CD4-positive, alpha-beta memory T cell (primary cell): ENCODE data around the gene RNF220. TPM values are rescaled to one million over a fixed set of nuclear protein-coding genes. Genes with fewer than 3 reads are reported as not detected.

Source experiments
- CTCF ChIA-PET: fragments of 350-600 bp; sonication (Branson Sonifier 250); formaldehyde crosslinking; loops from one replicate; lab custom pipeline; 2021; ENCODE audit warnings: inconsistent platforms; ENCODE audit not compliant: partially characterized antibody; lab: Charles Lee
- POLR2A ChIA-PET: fragments of 350-600 bp; sonication (Branson Sonifier 250); formaldehyde crosslinking; loops from one replicate; lab custom pipeline; 2021; ENCODE audit not compliant: partially characterized antibody; lab: Charles Lee
- DNase-seq, 5 donors: peaks; one replicate each; pipeline versions ENCODE4 v3.0.0 to v3.0.0-alpha.2; 2020 to 2022; ENCODE audit warnings: mixed read lengths in 1 of 5
- H3K27ac ChIP-seq: one replicate; pipeline ENCODE4 v1.7.0; 2013; ENCODE audit warnings: low read depth, low read length
- H3K27me3 ChIP-seq: 2 replicates; pipeline ENCODE4 v1.7.0; 2013; ENCODE audit warnings: mild to moderate bottlenecking, low read length, moderate library complexity; ENCODE audit not compliant: insufficient read depth
- H3K36me3 ChIP-seq: 2 replicates; pipeline ENCODE4 v1.7.0; 2013; ENCODE audit warnings: mild to moderate bottlenecking, low read length, moderate library complexity; ENCODE audit not compliant: insufficient read depth
- H3K4me1 ChIP-seq: 2 replicates; pipeline ENCODE4 v1.7.0; 2013; ENCODE audit warnings: mild to moderate bottlenecking, low read length, moderate library complexity; ENCODE audit not compliant: insufficient read depth
- H3K4me3 ChIP-seq, 2 donors: one replicate each; pipeline ENCODE4 v1.7.0; 2013; ENCODE audit warnings: low read length in 2 of 2, mild to moderate bottlenecking in 1 of 2
- H3K9me3 ChIP-seq, 2 donors: one replicate each; pipeline ENCODE4 v1.7.0; 2013; ENCODE audit warnings: low read length in 2 of 2, control low read depth in 1 of 2; ENCODE audit not compliant: control insufficient read depth in 1 of 2
- H3K27ac Mint-ChIP-seq, 7 donors: one replicate each; pipeline ENCODE4 v1.8.0; 2020 to 2021; ENCODE audit warnings: mixed read lengths in 7 of 7, mild to moderate bottlenecking in 6 of 7, inconsistent platforms in 3 of 7, moderate library complexity in 3 of 7
- H3K27me3 Mint-ChIP-seq, 2 donors: one replicate each; pipeline ENCODE4 v1.8.0; 2020 to 2021; ENCODE audit warnings: mixed read lengths in 2 of 2
- H3K36me3 Mint-ChIP-seq, 2 donors: one replicate each; pipeline ENCODE4 v1.8.0; 2020 to 2021; ENCODE audit warnings: mixed read lengths in 2 of 2, inconsistent platforms in 1 of 2, mild to moderate bottlenecking in 1 of 2
- H3K4me1 Mint-ChIP-seq, 4 donors: one replicate each; pipeline ENCODE4 v1.8.0; 2020 to 2021; ENCODE audit warnings: mixed read lengths in 4 of 4, mild to moderate bottlenecking in 1 of 4
- H3K4me3 Mint-ChIP-seq, 8 donors: one replicate each; pipeline ENCODE4 v1.8.0; 2020 to 2021; ENCODE audit warnings: mixed read lengths in 8 of 8, mild to moderate bottlenecking in 7 of 8, moderate library complexity in 6 of 8, inconsistent platforms in 3 of 8
- H3K9me3 Mint-ChIP-seq, 8 donors: one replicate each; pipeline ENCODE4 v1.8.0; 2020 to 2021; ENCODE audit warnings: mixed read lengths in 8 of 8, mild to moderate bottlenecking in 5 of 8, inconsistent platforms in 3 of 8, moderate library complexity in 1 of 8
- intact Hi-C: fragments of 100-400 bp; cut with micrococcal nuclease; formaldehyde crosslinking; loops from one replicate; pipeline ENCODE4 v1.15.1; 2023
- polyA plus RNA-seq, 2 donors: library from polyadenylated mRNA; unstranded; fragments of 300-500 nt; fragmentation: Illumina TruSeq; gene quantifications; one replicate each; pipeline ENCODE4 v1.2.3, GENCODE V29; 2021
- total RNA-seq, 2 experiments: library from RNA; stranded (reverse); gene quantifications; one replicate each; pipeline ENCODE4 v1.2.3, GENCODE V29; 2021

Gene RNF220
- total and polyA plus RNA-seq, 4 experiments from 2014 or later = 74.7 to 125 (median 111) TPM

DNA sequence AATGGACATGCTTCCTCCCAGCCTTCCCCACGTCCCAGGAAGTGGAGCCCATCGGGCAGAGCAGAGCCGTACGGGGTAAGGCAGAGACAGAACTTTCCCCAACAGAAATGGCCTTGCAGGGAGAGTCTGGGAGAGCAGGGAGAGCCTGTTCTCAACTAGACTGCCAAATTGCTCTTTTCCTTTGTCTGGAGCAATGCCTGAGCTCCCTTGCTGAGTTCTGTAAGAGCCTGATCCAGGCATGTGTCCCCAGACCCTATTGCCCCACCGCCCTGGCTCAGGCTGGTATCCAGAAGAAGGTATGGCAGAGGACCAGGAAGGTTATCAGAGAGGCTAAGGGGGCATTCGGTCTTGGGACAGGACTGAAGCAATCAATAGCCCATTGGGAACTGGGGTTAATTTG is 189.3 kb downstream of the RNF220 start:
- Histone ChIP-seq H3K27me3 (peaks cover 3% of the 10 kb centered on the region), H3K4me1 (no peaks in the 10 kb centered on the region), H3K36me3 (no peaks in the 10 kb centered on the region), H3K27ac (no peak overlapping the region), H3K4me3 (no peak overlapping the region), H3K9me3 (no peaks in the 10 kb centered on the region)
- Mint-ChIP-seq H3K27ac (peak overlapping the region in 1 of 7 donors; percentile 23), H3K27me3 (peaks cover 7 to 8% of the 10 kb centered on the region in 2 donors), H3K4me3 (no peak overlapping the region), H3K4me1 (no peaks in the 10 kb centered on the region), H3K9me3 (no peaks in the 10 kb centered on the region), H3K36me3 (no peaks in the 10 kb centered on the region)
- ChIA-PET CTCF (interaction anchor here (0.6 to 3.4 kb wide), 12 partner anchors 9 to 215 kb away, joined by 3 to 38 read pairs (median 6); no protein-coding TSS in a partner anchor), POLR2A (no interaction called here)
- intact Hi-C loops = no loop called here
- DNase-seq = no peak

DNA sequence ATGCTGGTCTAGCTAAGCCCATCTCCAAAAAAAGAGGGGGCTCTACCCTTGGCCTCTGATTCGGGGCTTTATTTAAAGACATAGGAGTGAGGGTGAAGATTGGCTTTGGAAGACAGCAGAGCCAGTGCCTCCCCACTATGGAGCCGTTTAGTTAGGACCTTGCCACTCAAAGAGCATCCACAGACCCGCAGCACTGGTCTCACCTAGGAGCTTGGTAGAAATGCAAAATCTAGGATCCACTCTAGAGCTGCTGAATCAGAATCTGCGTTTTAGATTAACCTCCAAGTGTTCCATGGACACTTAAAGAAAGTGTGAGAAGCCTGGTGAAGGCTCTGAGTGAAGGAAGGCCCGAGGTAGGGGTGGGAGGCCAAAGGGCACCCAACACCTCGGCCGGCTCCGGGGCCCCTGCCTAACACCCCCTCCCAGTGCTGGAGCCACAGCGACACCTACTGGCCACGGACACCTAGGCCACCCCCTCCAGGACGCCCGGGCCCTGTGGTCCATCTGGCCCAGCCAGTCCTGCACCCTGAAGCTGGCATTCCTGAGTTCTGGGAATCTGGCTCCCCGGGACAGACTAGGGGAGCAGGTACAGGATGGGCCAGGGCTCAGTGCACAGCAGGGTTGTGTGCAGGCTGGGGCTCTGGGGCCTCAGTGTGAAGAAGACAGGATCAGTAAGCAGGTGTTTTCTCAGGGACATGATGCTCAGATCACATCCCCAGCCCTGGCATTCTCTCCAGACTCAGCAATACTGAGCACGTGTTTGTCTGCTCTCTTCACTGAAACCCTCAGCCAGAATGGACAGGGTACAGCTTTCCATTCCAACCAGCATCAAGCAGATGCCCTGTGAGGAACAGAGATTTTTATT is 190.0 kb downstream of the RNF220 start:
- Mint-ChIP-seq H3K4me1 (no peaks in the 10 kb centered on the region), H3K27ac (no peak overlapping the region), H3K9me3 (no peaks in the 10 kb centered on the region), H3K4me3 (no peak overlapping the region), H3K27me3 (peaks cover 7 to 8% of the 10 kb centered on the region in 2 donors), H3K36me3 (no peaks in the 10 kb centered on the region)
- peak; percentile 51 to 64 (median 57) for DNase-seq
- POLR2A ChIA-PET = no interaction called here
- Histone ChIP-seq H3K4me1 (no peaks in the 10 kb centered on the region), H3K36me3 (no peaks in the 10 kb centered on the region), H3K27ac (no peak overlapping the region), H3K9me3 (no peaks in the 10 kb centered on the region), H3K4me3 (no peak overlapping the region), H3K27me3 (peaks cover 3% of the 10 kb centered on the region)
- CTCF ChIA-PET = interaction anchor here (0.6 to 3.4 kb wide), 16 partner anchors 8 to 381 kb away, joined by 3 to 38 read pairs (median 6); no protein-coding TSS in a partner anchor
- intact Hi-C loops = loop anchor here (1.0 kb wide), 1 partner anchor 217 kb away; no protein-coding TSS in a partner anchor

DNA sequence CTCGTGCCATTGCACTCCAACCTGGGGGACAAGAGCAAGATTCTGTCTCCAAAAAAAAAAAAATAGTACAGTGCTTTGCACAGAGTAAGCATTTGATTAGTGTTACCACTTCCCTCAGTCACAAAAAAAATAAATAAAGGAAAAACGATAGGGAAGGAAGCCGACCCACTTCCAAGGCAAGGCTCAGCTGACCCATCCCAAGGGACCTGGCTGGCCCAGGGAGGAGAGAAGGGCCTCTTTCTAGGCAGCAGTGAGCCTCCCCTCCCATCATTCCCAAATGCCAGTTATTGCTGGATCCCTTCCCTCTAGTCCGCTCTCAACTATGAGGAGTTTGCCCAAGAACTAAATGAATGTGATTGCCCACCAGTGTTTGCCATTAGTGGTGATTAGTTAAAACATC is 191.5 kb downstream of the RNF220 start:
- H3K9me3 ChIP-seq = no peaks in the 10 kb centered on the region
- Mint-ChIP-seq H3K9me3 (no peaks in the 10 kb centered on the region), H3K27ac (no peak overlapping the region), H3K4me3 (no peak overlapping the region), H3K27me3 (peaks cover 7 to 8% of the 10 kb centered on the region in 2 donors), H3K36me3 (no peaks in the 10 kb centered on the region), H3K4me1 (no peaks in the 10 kb centered on the region)
- POLR2A ChIA-PET = no interaction called here
- CTCF ChIA-PET = interaction anchor here (1.0 to 1.4 kb wide), 3 partner anchors 12 to 55 kb away, joined by 3 to 5 read pairs (median 5); no protein-coding TSS in a partner anchor
- peaks cover 3% of the 10 kb centered on the region for H3K27me3 ChIP-seq
- intact Hi-C loops = no loop called here
- no peak overlapping the region for H3K4me3 ChIP-seq
- no peak for DNase-seq
- no peaks in the 10 kb centered on the region for H3K4me1 ChIP-seq
- H3K27ac ChIP-seq = no peak overlapping the region
- no peaks in the 10 kb centered on the region for H3K36me3 ChIP-seq

DNA sequence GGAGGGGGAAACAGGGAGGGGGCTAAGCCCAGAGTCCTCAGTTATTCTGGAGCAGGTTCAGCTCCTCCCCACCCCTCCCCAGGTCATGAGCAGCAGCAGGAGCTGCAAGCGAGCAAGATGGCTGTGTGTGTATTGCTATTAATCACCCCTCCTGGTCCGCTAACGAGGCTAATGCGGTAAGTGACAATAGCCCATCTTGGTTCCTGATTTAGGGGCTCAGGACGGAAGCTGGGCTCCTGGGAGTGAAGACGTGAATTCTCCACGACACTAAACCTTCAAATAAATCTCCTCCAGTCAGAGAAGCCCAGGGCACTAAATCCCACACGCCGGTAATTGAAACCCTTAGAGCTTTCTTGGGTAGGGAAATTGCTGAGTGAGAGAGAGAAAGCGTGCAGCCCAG is 193.1 kb downstream of the RNF220 start:
- Histone ChIP-seq H3K36me3 (no peaks in the 10 kb centered on the region), H3K4me3 (no peak overlapping the region), H3K9me3 (no peaks in the 10 kb centered on the region), H3K4me1 (no peaks in the 10 kb centered on the region), H3K27me3 (peaks cover 3% of the 10 kb centered on the region), H3K27ac (no peak overlapping the region)
- DNase-seq = no peak
- no peak overlapping the region for H3K4me3 Mint-ChIP-seq
- ChIA-PET CTCF (interaction anchor here (2.9 kb wide), 1 partner anchor 10 kb away, joined by 11 read pairs; no protein-coding TSS in a partner anchor), POLR2A (no interaction called here)
- H3K36me3 Mint-ChIP-seq = no peaks in the 10 kb centered on the region
- peaks cover 9% of the 10 kb centered on the region in 2 donors for H3K27me3 Mint-ChIP-seq
- H3K4me1 Mint-ChIP-seq = no peaks in the 10 kb centered on the region
- H3K27ac Mint-ChIP-seq = no peak overlapping the region
- intact Hi-C loops = no loop called here
- H3K9me3 Mint-ChIP-seq = no peaks in the 10 kb centered on the region

DNA sequence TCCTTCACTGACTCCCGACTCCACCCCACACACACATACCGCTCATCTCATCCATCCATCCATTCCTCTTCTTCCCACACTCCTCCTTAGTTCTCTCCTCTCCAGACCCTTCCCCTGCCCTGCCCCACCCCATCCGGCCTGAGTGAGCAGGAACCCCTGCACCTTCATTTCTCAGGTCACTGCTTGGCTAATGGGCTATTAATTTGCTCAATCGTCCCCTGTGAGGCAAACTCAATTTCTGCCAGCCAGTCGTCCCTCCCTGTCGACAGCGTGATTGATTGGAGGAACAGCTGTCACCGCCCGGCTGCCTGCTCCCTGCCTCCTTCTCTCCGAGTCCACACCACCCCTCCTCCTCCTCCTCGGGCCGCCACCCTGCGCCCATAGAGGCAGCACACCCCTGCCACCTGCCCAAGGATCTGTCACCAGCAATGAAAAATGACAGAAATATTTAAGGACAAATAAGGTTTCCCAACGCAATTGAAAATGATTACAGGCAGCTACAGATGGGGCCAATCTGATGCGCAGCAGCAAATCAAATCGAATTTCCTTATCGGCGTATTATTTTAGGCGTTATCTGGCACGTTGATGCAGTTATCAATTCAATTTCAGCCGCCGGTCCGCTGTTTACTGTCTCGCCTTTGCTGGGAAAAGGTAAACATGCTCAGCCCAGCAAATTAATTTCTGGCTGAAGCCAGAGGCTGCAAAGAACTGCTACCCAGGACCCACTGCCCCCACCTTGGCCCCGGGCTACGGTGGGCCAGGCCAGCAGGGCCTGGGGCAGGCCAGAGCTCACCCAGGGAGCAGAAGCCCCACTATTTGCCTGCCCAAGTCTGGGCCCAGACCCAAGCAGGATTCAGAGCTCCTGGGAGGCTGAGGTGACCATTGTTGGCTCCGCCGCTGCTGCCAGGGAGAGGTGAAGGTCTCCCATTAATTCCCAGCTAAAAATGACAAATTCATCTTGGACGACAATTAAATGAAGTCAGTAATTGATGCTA is 197.9 kb downstream of the RNF220 start:
- Mint-ChIP-seq H3K36me3 (no peaks in the 10 kb centered on the region), H3K27ac (no peak overlapping the region), H3K27me3 (peaks cover 1 to 4% of the 10 kb centered on the region in 2 donors), H3K4me3 (no peak overlapping the region), H3K4me1 (no peaks in the 10 kb centered on the region), H3K9me3 (peaks cover 0 to 2% (median 0%) of the 10 kb centered on the region in 8 donors)
- H3K9me3 ChIP-seq = no peaks in the 10 kb centered on the region
- intact Hi-C loops = no loop called here
- H3K4me1 ChIP-seq = no peaks in the 10 kb centered on the region
- no peak for DNase-seq
- CTCF ChIA-PET = interaction anchor here (1.0 to 1.9 kb wide), 3 partner anchors 8 to 30 kb away, joined by 3 to 5 read pairs (median 3); no protein-coding TSS in a partner anchor
- H3K4me3 ChIP-seq = no peak overlapping the region
- H3K27me3 ChIP-seq = peaks cover 3% of the 10 kb centered on the region
- H3K27ac ChIP-seq = no peak overlapping the region
- no peaks in the 10 kb centered on the region for H3K36me3 ChIP-seq
- POLR2A ChIA-PET = no interaction called here

DNA sequence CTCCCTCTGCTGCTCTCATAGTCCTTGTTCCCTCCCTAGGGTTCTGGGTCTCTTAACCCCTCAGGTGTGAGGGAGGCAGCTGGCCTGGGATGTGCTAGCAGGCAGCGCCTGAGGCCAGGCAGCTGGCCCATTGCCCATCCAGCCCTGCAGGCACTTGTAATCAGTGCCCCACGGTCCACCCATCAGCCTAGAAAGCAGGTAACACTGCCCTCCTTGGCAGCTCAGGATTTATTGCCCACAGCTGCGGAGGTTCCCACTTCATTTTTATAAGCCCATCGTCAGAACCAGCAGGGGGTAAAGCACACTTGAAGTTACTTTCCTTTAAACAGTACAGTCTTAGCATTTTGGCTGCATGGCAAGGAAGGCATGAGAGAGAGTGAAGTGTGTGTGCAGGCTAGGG is 198.7 kb downstream of the RNF220 start:
- H3K27ac Mint-ChIP-seq = no peak overlapping the region
- no peaks in the 10 kb centered on the region for H3K36me3 Mint-ChIP-seq
- no peaks in the 10 kb centered on the region for H3K4me1 ChIP-seq
- no peaks in the 10 kb centered on the region for H3K9me3 ChIP-seq
- H3K27ac ChIP-seq = no peak overlapping the region
- peaks cover 0 to 2% (median 0%) of the 10 kb centered on the region in 8 donors for H3K9me3 Mint-ChIP-seq
- H3K27me3 ChIP-seq = no peaks in the 10 kb centered on the region
- no peak for DNase-seq
- H3K4me3 ChIP-seq = no peak overlapping the region
- ChIA-PET CTCF (interaction anchor here (1.0 to 1.2 kb wide), 2 partner anchors 9 to 31 kb away, joined by 3 read pairs; no protein-coding TSS in a partner anchor), POLR2A (no interaction called here)
- H3K4me3 Mint-ChIP-seq = no peak overlapping the region
- H3K36me3 ChIP-seq = no peaks in the 10 kb centered on the region
- intact Hi-C loops = no loop called here
- no peaks in the 10 kb centered on the region for H3K4me1 Mint-ChIP-seq
- H3K27me3 Mint-ChIP-seq = peaks cover 4 to 8% of the 10 kb centered on the region in 2 donors
